GM20000 (cell line): ENCODE measurements around the gene LGI4.

Experiments used
- DNase-seq: peaks from one replicate; pipeline ENCODE4 v3.0.0; 2012; ENCODE audit warnings: low spot score
- CTCF ChIP-seq: IDR thresholded peaks from 2 replicates; pipeline ENCODE4 v1.5.1; 2012; ENCODE audit warnings: mild to moderate bottlenecking, control low read depth; ENCODE audit errors: extremely low read depth, missing control alignments

Gene LGI4

GRCh38 chr19:35076657-35077056, 58.2 kb downstream of the LGI4 start:
- TF ChIP-seq CTCF, result no peak
- DNase-seq, result no peak

- TF ChIP-seq CTCF, result no peak
- no peak for DNase-seq
Observed at GRCh38 chr19:35076026-35076370, 58.9 kb downstream of the LGI4 start.

GRCh38 chr19:35075202-35076025, 59.4 kb downstream of the LGI4 start:
- DNase-seq, result no peak
- TF ChIP-seq CTCF, result no peak
